ENCODE results near the gene OPRD1.
A peak's percentile ranks its signal among the peaks of the same experiment; 100 is the strongest.
"Not testable (repeated sequence)": the region's sequence is repeated elsewhere in the genome, so short reads cannot be mapped to it uniquely, and the experiment has no call there.

Gene OPRD1

DNA sequence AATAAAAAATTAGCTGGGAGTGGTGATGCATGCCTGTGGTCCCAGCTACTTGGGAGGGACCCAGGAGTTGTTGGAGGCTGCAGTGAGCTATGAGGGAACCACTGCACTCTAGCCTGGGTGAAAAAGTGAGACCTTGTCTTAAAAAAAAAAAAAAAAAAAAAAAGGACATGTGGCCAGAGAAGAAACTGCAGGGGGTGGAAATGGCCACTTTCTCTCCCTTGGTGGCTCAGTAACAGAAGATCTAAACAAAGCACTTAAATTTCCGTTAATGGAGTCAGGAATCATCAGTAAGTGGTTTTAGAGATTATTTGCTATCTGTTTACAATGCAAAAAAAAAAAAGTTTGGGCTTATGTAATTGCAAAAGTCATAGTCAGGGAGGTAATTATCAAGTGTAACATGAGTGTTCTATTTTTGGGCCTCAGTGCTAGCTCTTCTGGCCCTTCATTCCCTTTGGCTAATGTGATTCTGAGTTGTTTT lies 19.3 kb upstream of the OPRD1 start:
- POLR2A ChIA-PET = interaction anchor here (0.7 kb wide), 1 partner anchor 56 kb away, joined by 3 read pairs; the partner anchor contains the start of gene YTHDF2
- CTCF ChIA-PET = interaction anchor here (0.6 to 1.0 kb wide), 3 partner anchors 14 to 102 kb away, joined by 3 to 7 read pairs (median 5); no protein-coding TSS in a partner anchor
- peak; percentile 65 for DNase-seq (ENCODE audit: extremely low spot score)
- TF ChIP-seq LEF1 (IDR thresholded peaks at IDR 0.05; ENCODE audit: borderline replicate concordance) = no peak
- peak; percentile 98 for TF ChIP-seq ZNF384 (IDR thresholded peaks at IDR 0.05)

GRCh38 chr1:28794582-28794981 lies 17.4 kb upstream of the OPRD1 start:
- CTCF ChIA-PET = interaction anchor here (1.3 kb wide), 1 partner anchor 82 kb away, joined by 7 read pairs; no protein-coding TSS in a partner anchor
- POLR2A ChIA-PET; DNase-seq (ENCODE audit: extremely low spot score): not testable (repeated sequence)

DNA sequence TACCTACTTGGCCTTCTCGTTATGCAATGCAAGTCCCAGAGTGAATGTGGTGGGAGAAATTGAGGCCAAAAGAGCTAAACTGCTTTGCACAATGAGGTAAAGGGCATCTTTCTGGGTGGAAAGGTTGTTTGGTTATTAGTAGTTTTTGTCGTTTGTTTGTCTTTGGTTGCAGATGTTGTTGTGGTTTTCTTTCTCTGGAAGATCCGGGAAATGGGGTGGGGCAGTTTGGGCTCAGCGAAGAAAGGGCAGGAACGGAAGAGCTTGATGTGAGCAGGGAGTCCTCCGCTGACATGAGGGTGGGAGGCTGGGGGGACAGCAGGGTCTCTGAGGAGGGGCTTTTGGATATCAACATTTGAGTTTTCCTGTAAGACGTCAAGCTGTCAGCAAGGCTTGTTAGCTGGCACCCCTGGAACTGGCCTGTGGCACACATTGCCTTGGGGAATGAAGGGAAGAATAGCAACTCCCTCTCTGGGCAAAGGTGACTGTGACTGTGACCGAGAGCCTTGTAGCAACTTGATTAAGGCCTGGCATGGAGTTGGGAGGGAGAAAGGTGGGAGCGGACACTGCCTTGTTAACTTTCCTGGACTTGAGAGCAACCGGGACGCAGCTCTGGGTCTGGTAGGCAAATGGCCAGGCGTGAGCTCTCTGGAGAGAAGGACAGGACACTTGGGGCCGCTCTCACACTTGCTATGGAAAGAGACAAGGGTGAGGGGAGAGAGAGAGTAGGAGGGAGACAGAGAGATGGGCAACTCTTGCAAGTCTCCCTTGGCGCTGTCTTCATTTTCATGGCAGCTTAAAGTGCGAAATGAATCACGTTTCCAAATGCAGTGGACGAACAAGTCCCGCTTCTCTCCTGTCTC lies 15.4 kb upstream of the OPRD1 start:
- TF ChIP-seq FOXK2 (IDR thresholded peaks at IDR 0.05) (no peak), BHLHE40 (IDR thresholded peaks at IDR 0.05; ENCODE audit: borderline replicate concordance) (no peak)
- ChIA-PET POLR2A (interaction anchor here (1.2 kb wide), 1 partner anchor 148 kb away, joined by 4 read pairs; the partner anchor contains the start of gene RNU11), CTCF (interaction anchor here (1.0 to 2.1 kb wide), 2 partner anchors 12 to 80 kb away, joined by 6 to 7 read pairs; no protein-coding TSS in a partner anchor)
- DNase-seq (ENCODE audit: extremely low spot score) = no peak

- TF ChIP-seq PKNOX1 (IDR thresholded peaks at IDR 0.05) (no peak), NFRKB (IDR thresholded peaks at IDR 0.05) (no peak), BHLHE40 (IDR thresholded peaks at IDR 0.05; ENCODE audit: borderline replicate concordance) (no peak), SUZ12 (IDR thresholded peaks at IDR 0.05) (no peak), ELF4 (IDR thresholded peaks at IDR 0.05) (no peak), SP1 (IDR thresholded peaks at IDR 0.05) (no peak), FOXA1 (IDR thresholded peaks at IDR 0.05) (no peak), FOXK2 (IDR thresholded peaks at IDR 0.05) (no peak), HDGF (IDR thresholded peaks at IDR 0.05; ENCODE audit: borderline replicate concordance) (no peak), FOXM1 (IDR thresholded peaks at IDR 0.05; ENCODE audit: borderline replicate concordance) (no peak), TARDBP (IDR thresholded peaks at IDR 0.05) (no peak), LEF1 (IDR thresholded peaks at IDR 0.05; ENCODE audit: borderline replicate concordance) (no peak), CTBP1 (IDR thresholded peaks at IDR 0.05; ENCODE audit: borderline replicate concordance) (no peak), L3MBTL2 (conservative IDR thresholded peaks at IDR 0.05) (no peak), ARNT (IDR thresholded peaks at IDR 0.05) (no peak), ZNF384 (IDR thresholded peaks at IDR 0.05) (no peak)
- ChIA-PET CTCF (no interaction called here), POLR2A (no interaction called here)
- DNase-seq (ENCODE audit: extremely low spot score) = no peak
Measured at GRCh38 chr1:28800324-28800723, 11.6 kb upstream of the OPRD1 start.

GRCh38 chr1:28801461-28801860 lies 10.5 kb upstream of the OPRD1 start:
- DNase-seq (ENCODE audit: extremely low spot score) = no peak
- no peak for TF ChIP-seq PKNOX1 (IDR thresholded peaks at IDR 0.05)
- TF ChIP-seq NFRKB (IDR thresholded peaks at IDR 0.05) = no peak
- no peak for TF ChIP-seq L3MBTL2 (conservative IDR thresholded peaks at IDR 0.05)
- no peak for TF ChIP-seq SP1 (IDR thresholded peaks at IDR 0.05)
- no peak for TF ChIP-seq SUZ12 (IDR thresholded peaks at IDR 0.05)
- TF ChIP-seq FOXM1 (IDR thresholded peaks at IDR 0.05; ENCODE audit: borderline replicate concordance) = no peak
- no peak for TF ChIP-seq FOXA1 (IDR thresholded peaks at IDR 0.05)
- no peak for TF ChIP-seq HDGF (IDR thresholded peaks at IDR 0.05; ENCODE audit: borderline replicate concordance)
- TF ChIP-seq CTBP1 (IDR thresholded peaks at IDR 0.05; ENCODE audit: borderline replicate concordance) = no peak
- no peak for TF ChIP-seq FOXK2 (IDR thresholded peaks at IDR 0.05)
- no peak for TF ChIP-seq LEF1 (IDR thresholded peaks at IDR 0.05; ENCODE audit: borderline replicate concordance)
- no peak for TF ChIP-seq TARDBP (IDR thresholded peaks at IDR 0.05)
- TF ChIP-seq ELF4 (IDR thresholded peaks at IDR 0.05) = no peak
- no peak for TF ChIP-seq ARNT (IDR thresholded peaks at IDR 0.05)
- TF ChIP-seq ZNF384 (IDR thresholded peaks at IDR 0.05) = no peak
- CTCF ChIA-PET = no interaction called here
- POLR2A ChIA-PET = no interaction called here

GRCh38 chr1:28803051-28803450 lies 8.9 kb upstream of the OPRD1 start:
- TF ChIP-seq HDGF (IDR thresholded peaks at IDR 0.05; ENCODE audit: borderline replicate concordance) (no peak), SP1 (IDR thresholded peaks at IDR 0.05) (no peak), BHLHE40 (IDR thresholded peaks at IDR 0.05; ENCODE audit: borderline replicate concordance) (no peak), LEF1 (IDR thresholded peaks at IDR 0.05; ENCODE audit: borderline replicate concordance) (no peak), NFRKB (IDR thresholded peaks at IDR 0.05) (no peak), TARDBP (IDR thresholded peaks at IDR 0.05) (no peak), PKNOX1 (IDR thresholded peaks at IDR 0.05) (no peak), FOXA1 (IDR thresholded peaks at IDR 0.05) (no peak), CTBP1 (IDR thresholded peaks at IDR 0.05; ENCODE audit: borderline replicate concordance) (no peak), ELF4 (IDR thresholded peaks at IDR 0.05) (no peak), FOXM1 (IDR thresholded peaks at IDR 0.05; ENCODE audit: borderline replicate concordance) (no peak)
- ChIA-PET POLR2A (no interaction called here), CTCF (no interaction called here)
- no peak for DNase-seq (ENCODE audit: extremely low spot score)

Data from HEK293T (cell line).